ENCODE results near the gene MFSD1.

- TF ChIP-seq SUZ12 (IDR thresholded peaks at IDR 0.05; ENCODE audit: extremely low read depth, insufficient read depth, insufficient read length) (no peak), ZNF274 (IDR thresholded peaks at IDR 0.05; ENCODE audit: low read depth, low read length) (no peak), YY1 (IDR thresholded peaks at IDR 0.05; ENCODE audit: insufficient read depth, insufficient read length) (no peak)
These were observed 9.2 kb downstream of the MFSD1 start for GRCh38 chr3:158810823-158811724.

Data from NT2/D1 (cell line).